Endothelial cell of umbilical vein (primary cell): ENCODE measurements around the gene MEF2C. TPM values are rescaled to one million over a fixed set of nuclear protein-coding genes. Genes with fewer than 3 reads are reported as not detected.

Source experiments
- BruUV-seq: library from RNA; stranded (reverse); fragments of 400-500 nt; replicated peaks from 2 replicates; lab custom pipeline; 2021; lab: Mats Ljungman, UMichigan
- CTCF ChIA-PET: fragments of 300-600, 350-600 bp; sonication (Branson Sonifier 250); formaldehyde crosslinking; loops from one replicate; lab custom pipeline; 2021; ENCODE audit warnings: antibody characterized with exemption, inconsistent platforms; lab: Charles Lee
- POLR2A ChIA-PET: fragments of 300-600, 350-600 bp; sonication (Branson Sonifier 250); formaldehyde crosslinking; loops from one replicate; lab custom pipeline; 2021; ENCODE audit warnings: antibody characterized with exemption, inconsistent platforms; lab: Charles Lee
- DNase-seq: peaks from one replicate; pipeline ENCODE4 v3.0.0-alpha.2; 2011; ENCODE audit warnings: low read depth, low spot score
- FAIRE-seq: peaks from 2 replicates; lab custom pipeline; 2011; peaks lifted over from hg19 to GRCh38; lab: Jason Lieb, UNC
- H2AFZ ChIP-seq: 2 replicates; pipeline ENCODE4 v1.6.0; 2012; ENCODE audit warnings: low read depth, low read length, control low read depth, inconsistent platforms
- H3K27ac ChIP-seq: 2 replicates; pipeline ENCODE4 v1.5.1; 2011; ENCODE audit warnings: low read depth, mild to moderate bottlenecking, control low read depth, low read length, moderate library complexity; ENCODE audit not compliant: insufficient read depth
- H3K27me3 ChIP-seq, 2 experiments: 2 replicates each; pipeline versions ENCODE4 v1.6.0 to v1.6.1; 2011; ENCODE audit warnings: low read length in 2 of 2, mixed read lengths in 1 of 2; ENCODE audit not compliant: control insufficient read depth in 2 of 2, insufficient read depth in 2 of 2
- H3K36me3 ChIP-seq, 2 experiments: 2 replicates in 1 of 2; 3 replicates in 1 of 2; pipeline ENCODE4 v1.5.1; 2011; ENCODE audit warnings: low read length in 2 of 2, mild to moderate bottlenecking in 1 of 2, moderate library complexity in 1 of 2; ENCODE audit not compliant: control insufficient read depth in 2 of 2, insufficient read depth in 2 of 2; ENCODE audit errors: extremely low read depth in 1 of 2
- H3K4me1 ChIP-seq: 3 replicates; pipeline ENCODE4 v1.5.1; 2011; ENCODE audit warnings: mild to moderate bottlenecking, low read length; ENCODE audit not compliant: control insufficient read depth, insufficient read depth; ENCODE audit errors: extremely low read depth
- H3K4me2 ChIP-seq: 2 replicates; pipeline ENCODE4 v1.6.1; 2011; ENCODE audit warnings: low read length, control low read depth, mixed read lengths; ENCODE audit not compliant: insufficient read depth
- H3K4me3 ChIP-seq, 3 experiments: fragments of 200-600 bp in 1 of 3; sonication (generic), shearing (Covaris generic) in 1 of 3; replicated peaks in 1 of 3; 2 replicates each; pipeline ENCODE4 v1.5.1; 2011 to 2016; ENCODE audit warnings: control low read depth in 3 of 3, low read length in 3 of 3, mild to moderate bottlenecking in 2 of 3, inconsistent platforms in 1 of 3, low read depth in 1 of 3, moderate library complexity in 1 of 3; ENCODE audit not compliant: insufficient read depth in 1 of 3
- H3K79me2 ChIP-seq: 2 replicates; pipeline ENCODE4 v1.6.0; 2012; ENCODE audit warnings: low read length, inconsistent platforms; ENCODE audit not compliant: control insufficient read depth, insufficient read depth
- H3K9ac ChIP-seq: replicated peaks from 2 replicates; pipeline ENCODE3; 2011; ENCODE audit warnings: low read length, control low read depth; ENCODE audit not compliant: insufficient read depth; ENCODE audit errors: extremely low read depth
- H3K9me1 ChIP-seq: replicated peaks from 3 replicates; pipeline ENCODE4 v1.6.0; 2011; ENCODE audit warnings: mild to moderate bottlenecking, low read length; ENCODE audit not compliant: control insufficient read depth, insufficient read depth; ENCODE audit errors: extremely low read depth
- H3K9me3 ChIP-seq: replicated peaks from 2 replicates; pipeline ENCODE4 v1.5.1; 2012; ENCODE audit warnings: low read length, inconsistent platforms; ENCODE audit not compliant: control insufficient read depth, insufficient read depth
- H4K20me1 ChIP-seq: replicated peaks from 2 replicates; pipeline ENCODE3; 2011; ENCODE audit warnings: mild to moderate bottlenecking, low read length; ENCODE audit not compliant: control insufficient read depth, insufficient read depth; ENCODE audit errors: extremely low read depth
- MYC ChIP-seq: IDR thresholded peaks from one replicate; pipeline ENCODE4 v1.6.1; 2011; ENCODE audit warnings: mild to moderate bottlenecking, low read depth, low read length
- POLR2A ChIP-seq: IDR thresholded peaks from 2 replicates; pipeline ENCODE4 v1.6.1; 2012; ENCODE audit warnings: low read depth, mild to moderate bottlenecking, control low read depth, low read length
- dilution Hi-C: fragments of 300-500 bp; cut with MboI; formaldehyde crosslinking; loops from one replicate; pipeline ENCODE4 v1.15.0; 2019; ENCODE audit warnings: low sequenced_read_pairs; ENCODE audit not compliant: extremely low pct_ligation_motif_present
- intact Hi-C: fragments of 100-400 bp; cut with micrococcal nuclease; formaldehyde crosslinking; loops from one replicate; pipeline ENCODE4 v1.10.0; 2022
- polyA plus RNA-seq, 4 experiments: library from polyadenylated mRNA; depleted of rRNA in 3 of 4; stranded (reverse) in 3 of 4; unstranded in 1 of 4; fragments of >200 nt; gene quantifications; 2 replicates each; pipeline versions ENCODE4 v1.2.1 to v1.2.3, GENCODE V29; 2011 to 2012; ENCODE audit warnings: missing spikeins in 1 of 4
- total RNA-seq: library from RNA; stranded (reverse); gene quantifications from 2 replicates; pipeline ENCODE4 v1.2.3, GENCODE V29; 2021
- TF ChIP-seq, protein P1 (sequence below): IDR thresholded peaks from 2 replicates; pipeline ENCODE4 v1.6.1; 2011; ENCODE audit not compliant: insufficient read depth, insufficient read length
- TF ChIP-seq, protein P2 (sequence below), 2 donors: IDR thresholded peaks; 1 replicate in 1 of 2; 2 replicates in 1 of 2; pipeline ENCODE4 v1.5.1; 2011; ENCODE audit warnings: low read length in 2 of 2, mild to moderate bottlenecking in 2 of 2, moderate library complexity in 2 of 2, control low read depth in 1 of 2, inconsistent platforms in 1 of 2, low read depth in 1 of 2; ENCODE audit not compliant: insufficient read depth in 1 of 2; ENCODE audit errors: extremely low read depth in 1 of 2

The MEF2C gene
- total and polyA plus RNA-seq, 2 donors (not counting 3 experiments of a cell fraction or from before 2014, with no cell fraction given) = 21.2 to 67.7 TPM

DNA sequence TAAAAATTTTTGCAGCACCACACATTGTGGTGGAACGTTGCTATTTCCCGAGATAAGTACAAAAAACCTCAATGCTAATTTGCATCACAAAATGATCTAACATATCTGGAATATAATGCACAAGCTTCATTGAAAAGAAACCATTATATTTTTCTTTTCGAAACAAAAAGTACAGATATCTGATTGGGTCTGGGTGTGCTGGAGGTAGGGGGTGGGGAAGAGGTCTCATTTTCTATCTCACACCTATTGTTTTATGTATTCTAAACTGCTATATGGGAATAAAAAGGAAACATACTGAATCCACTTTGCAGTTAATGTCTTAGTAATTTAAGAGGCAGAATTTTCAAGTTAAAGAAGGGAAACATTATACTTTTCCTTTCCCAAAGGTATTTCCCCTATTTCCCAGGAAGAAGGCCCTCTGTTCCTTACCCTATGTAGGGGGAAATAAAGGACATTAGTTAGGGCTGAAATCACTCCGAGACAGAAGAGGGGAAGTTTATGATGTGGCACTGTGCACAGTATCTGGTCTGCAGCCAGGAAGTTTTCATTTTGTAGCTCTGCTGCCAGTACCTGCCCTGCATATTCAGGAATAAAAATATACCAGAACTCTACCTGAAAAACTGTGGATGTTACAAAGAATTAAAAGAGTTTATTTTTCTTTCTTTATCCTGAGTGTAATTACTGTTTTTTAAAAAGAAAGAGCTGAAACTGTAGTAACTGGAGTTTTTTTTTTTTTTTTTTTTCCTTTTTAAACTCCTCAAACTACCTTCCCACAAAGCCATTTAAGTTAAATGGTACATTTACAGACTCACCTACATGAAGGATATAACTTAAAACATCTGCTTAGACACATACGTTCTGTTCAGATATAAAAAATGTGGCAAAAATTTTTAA lies 7.4 kb downstream of the MEF2C start:
- peak overlapping the region; percentile 51 for H3K9ac ChIP-seq
- FAIRE-seq = peak; percentile 49
- peak; percentile 62 for DNase-seq
- no peaks in the 10 kb centered on the region for H3K9me1 ChIP-seq
- no peaks in the 10 kb centered on the region for H4K20me1 ChIP-seq
- H3K36me3 ChIP-seq = peaks cover 2 to 3% of the 10 kb centered on the region in 2 experiments
- peaks cover 46% of the 10 kb centered on the region for H3K79me2 ChIP-seq
- TF ChIP-seq, protein P1, sequence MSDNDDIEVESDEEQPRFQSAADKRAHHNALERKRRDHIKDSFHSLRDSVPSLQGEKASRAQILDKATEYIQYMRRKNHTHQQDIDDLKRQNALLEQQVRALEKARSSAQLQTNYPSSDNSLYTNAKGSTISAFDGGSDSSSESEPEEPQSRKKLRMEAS = no peak
- peak; percentile 18 for TF ChIP-seq POLR2A
- TF ChIP-seq, protein P2, sequence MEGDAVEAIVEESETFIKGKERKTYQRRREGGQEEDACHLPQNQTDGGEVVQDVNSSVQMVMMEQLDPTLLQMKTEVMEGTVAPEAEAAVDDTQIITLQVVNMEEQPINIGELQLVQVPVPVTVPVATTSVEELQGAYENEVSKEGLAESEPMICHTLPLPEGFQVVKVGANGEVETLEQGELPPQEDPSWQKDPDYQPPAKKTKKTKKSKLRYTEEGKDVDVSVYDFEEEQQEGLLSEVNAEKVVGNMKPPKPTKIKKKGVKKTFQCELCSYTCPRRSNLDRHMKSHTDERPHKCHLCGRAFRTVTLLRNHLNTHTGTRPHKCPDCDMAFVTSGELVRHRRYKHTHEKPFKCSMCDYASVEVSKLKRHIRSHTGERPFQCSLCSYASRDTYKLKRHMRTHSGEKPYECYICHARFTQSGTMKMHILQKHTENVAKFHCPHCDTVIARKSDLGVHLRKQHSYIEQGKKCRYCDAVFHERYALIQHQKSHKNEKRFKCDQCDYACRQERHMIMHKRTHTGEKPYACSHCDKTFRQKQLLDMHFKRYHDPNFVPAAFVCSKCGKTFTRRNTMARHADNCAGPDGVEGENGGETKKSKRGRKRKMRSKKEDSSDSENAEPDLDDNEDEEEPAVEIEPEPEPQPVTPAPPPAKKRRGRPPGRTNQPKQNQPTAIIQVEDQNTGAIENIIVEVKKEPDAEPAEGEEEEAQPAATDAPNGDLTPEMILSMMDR (IDR thresholded peaks at IDR 0.05; ENCODE audit: extremely low read depth in 1 of 2, insufficient read depth in 1 of 2, low read depth in 1 of 2, low read length in 2 of 2) = no peak
- no peak for TF ChIP-seq MYC
- BruUV-seq = no TSS peak
- ChIA-PET CTCF (interaction anchor here (0.7 to 2.2 kb wide), 6 partner anchors 11 to 1390 kb away, joined by 3 to 28 read pairs (median 4); no protein-coding TSS in a partner anchor), POLR2A (interaction anchor here (0.8 kb wide), 1 partner anchor 14 kb away, joined by 4 read pairs; no protein-coding TSS in a partner anchor)
- peaks cover 43% of the 10 kb centered on the region for H3K4me1 ChIP-seq
- dilution Hi-C loops (no loop called here), intact Hi-C loops (loop anchor here (2.0 kb wide), 1 partner anchor 29 kb away; no protein-coding TSS in a partner anchor)
- H3K27ac ChIP-seq = peak overlapping the region; percentile 65
- peak overlapping the region in 1 of 3 experiments; percentile 30 for H3K4me3 ChIP-seq
- no peaks in the 10 kb centered on the region for H3K9me3 ChIP-seq
- no peaks in the 10 kb centered on the region for H3K27me3 ChIP-seq
- peak overlapping the region; percentile 84 for H2AFZ ChIP-seq
- H3K4me2 ChIP-seq = peak overlapping the region; percentile 74
